AML-193 (cell line): Measurements from ENCODE around the gene LPCAT1.

Experiments
- DNase-seq, 2 experiments: peaks; one replicate each; lab custom pipeline; 2025; lab: John Stamatoyannopoulos, UW

LPCAT1 gene

GRCh38 chr5:1497795-1498622, 25.8 kb downstream of the LPCAT1 start:
- no peak for DNase-seq

GRCh38 chr5:1497242-1497777, 26.4 kb downstream of the LPCAT1 start:
- no peak for DNase-seq

- no peak for DNase-seq
These were observed 28.2 kb downstream of the LPCAT1 start for GRCh38 chr5:1495525-1495897.

- peak; percentile 44 to 51 for DNase-seq
These were observed 28.8 kb downstream of the LPCAT1 start for GRCh38 chr5:1494780-1495524.

- no peak for DNase-seq
These were observed 29.8 kb downstream of the LPCAT1 start for GRCh38 chr5:1493941-1494340.

GRCh38 chr5:1493413-1493812, 30.3 kb downstream of the LPCAT1 start:
- DNase-seq: no peak

GRCh38 chr5:1492757-1493156, 31.0 kb downstream of the LPCAT1 start:
- DNase-seq: no peak

GRCh38 chr5:1490376-1490775, 33.4 kb downstream of the LPCAT1 start:
- DNase-seq: no peak

GRCh38 chr5:1489754-1490153, 34.0 kb downstream of the LPCAT1 start:
- no peak for DNase-seq

- no peak for DNase-seq
These were observed 34.7 kb downstream of the LPCAT1 start for GRCh38 chr5:1488882-1489680.

- DNase-seq: no peak
These were observed 36.5 kb downstream of the LPCAT1 start for GRCh38 chr5:1487079-1487764.

GRCh38 chr5:1486271-1486670, 37.5 kb downstream of the LPCAT1 start:
- no peak for DNase-seq

- no peak for DNase-seq
These were observed 38.1 kb downstream of the LPCAT1 start for GRCh38 chr5:1485579-1486118.

GRCh38 chr5:1484730-1485578, 38.8 kb downstream of the LPCAT1 start:
- DNase-seq: no peak

GRCh38 chr5:1483856-1484729, 39.7 kb downstream of the LPCAT1 start:
- DNase-seq: no peak

- no peak for DNase-seq
These were observed 40.7 kb downstream of the LPCAT1 start for GRCh38 chr5:1483064-1483463.

- DNase-seq: no peak
These were observed 41.8 kb downstream of the LPCAT1 start for GRCh38 chr5:1481959-1482331.

GRCh38 chr5:1481266-1481958, 42.3 kb downstream of the LPCAT1 start:
- DNase-seq: no peak

GRCh38 chr5:1480806-1481205, 43.0 kb downstream of the LPCAT1 start:
- DNase-seq: no peak
